ENCODE data around the gene DDX46.
"Not testable (repeated sequence)": the region's sequence is repeated elsewhere in the genome, so short reads cannot be mapped to it uniquely, and the experiment has no call there.

Gene DDX46

GRCh38 chr5:134784946-134785620, 26.5 kb downstream of the DDX46 start:
- no peak for DNase-seq

- DNase-seq = no peak
These were observed 29.1 kb downstream of the DDX46 start for GRCh38 chr5:134787692-134788091.

- no peak for DNase-seq
These were observed 33.0 kb downstream of the DDX46 start for GRCh38 chr5:134791580-134791979.

- no peak for DNase-seq
These were observed 33.7 kb downstream of the DDX46 start for GRCh38 chr5:134792286-134792685.

- no peak for DNase-seq
These were observed 34.5 kb downstream of the DDX46 start for GRCh38 chr5:134793111-134793510.

GRCh38 chr5:134794082-134794481, 35.5 kb downstream of the DDX46 start:
- DNase-seq = no peak

GRCh38 chr5:134794819-134795218, 36.2 kb downstream of the DDX46 start:
- no peak for DNase-seq

- DNase-seq = no peak
These were observed 39.9 kb downstream of the DDX46 start for GRCh38 chr5:134798468-134798867.

GRCh38 chr5:134803821-134804220, 45.2 kb downstream of the DDX46 start:
- no peak for DNase-seq

- no peak for DNase-seq
These were observed 54.8 kb downstream of the DDX46 start for GRCh38 chr5:134813407-134813806.

- no peak for DNase-seq
These were observed 55.2 kb downstream of the DDX46 start for GRCh38 chr5:134813827-134814226.

GRCh38 chr5:134817006-134817405, 58.4 kb downstream of the DDX46 start:
- no peak for DNase-seq

- DNase-seq = no peak
These were observed 60.2 kb downstream of the DDX46 start for GRCh38 chr5:134818776-134819175.

- no peak for DNase-seq
These were observed 60.9 kb downstream of the DDX46 start for GRCh38 chr5:134819407-134819963.

- no peak for DNase-seq
These were observed 63.3 kb downstream of the DDX46 start for GRCh38 chr5:134821841-134822240.

GRCh38 chr5:134824681-134825080, 66.1 kb downstream of the DDX46 start:
- DNase-seq = no peak

GRCh38 chr5:134825212-134825611, 66.6 kb downstream of the DDX46 start:
- no peak for DNase-seq

- no peak for DNase-seq
These were observed 74.9 kb downstream of the DDX46 start for GRCh38 chr5:134833340-134834032.

GRCh38 chr5:134835623-134836022, 77.0 kb downstream of the DDX46 start:
- DNase-seq = no peak

- no peak for DNase-seq
These were observed 79.1 kb downstream of the DDX46 start for GRCh38 chr5:134837530-134838181.

GRCh38 chr5:134838361-134838760, 79.8 kb downstream of the DDX46 start:
- DNase-seq = not testable (repeated sequence)

- DNase-seq = no peak
These were observed 82.2 kb downstream of the DDX46 start for GRCh38 chr5:134840811-134841210.

GRCh38 chr5:134844252-134844651, 85.7 kb downstream of the DDX46 start:
- DNase-seq = no peak

GRCh38 chr5:134845335-134845851, 86.8 kb downstream of the DDX46 start:
- no peak for DNase-seq
